Lung (tissue), 12 donors: ENCODE measurements around the gene EIF5A2. TPM values are rescaled to one million over a fixed set of nuclear protein-coding genes. Genes with fewer than 3 reads are reported as not detected.

Experiments
- ATAC-seq: fragments of 200-7000 bp; cut with Tn5 transposase; one replicate; pipeline ENCODE4 v1.9.1; 2020; ENCODE audit warnings: moderate number of reproducible peaks; ENCODE audit not compliant: insufficient read depth, low FRiP score
- DNase-seq, 3 donors: peaks; one replicate each; pipeline ENCODE4 v3.0.0-alpha.2; 2013 to 2017
- H3K27ac ChIP-seq, 2 donors: one replicate each; pipeline ENCODE4 v1.5.1; 2013; ENCODE audit warnings: mild to moderate bottlenecking in 2 of 2, moderate library complexity in 2 of 2, control low read depth in 1 of 2, inconsistent platforms in 1 of 2, low read depth in 1 of 2, low read length in 1 of 2
- H3K27me3 ChIP-seq, 3 donors: one replicate each; pipeline ENCODE4 v1.5.1; 2013; ENCODE audit warnings: low read length in 2 of 3; ENCODE audit not compliant: control insufficient read depth in 3 of 3, insufficient read depth in 3 of 3
- H3K36me3 ChIP-seq, 4 donors: one replicate each; pipeline ENCODE4 v1.5.1; 2013; ENCODE audit warnings: low read length in 4 of 4, mild to moderate bottlenecking in 1 of 4, moderate library complexity in 1 of 4; ENCODE audit not compliant: control insufficient read depth in 4 of 4, insufficient read depth in 4 of 4
- H3K4me1 ChIP-seq, 5 donors: one replicate each; pipeline ENCODE4 v1.5.1; 2013; ENCODE audit warnings: low read length in 5 of 5, mild to moderate bottlenecking in 2 of 5, moderate library complexity in 1 of 5; ENCODE audit not compliant: control insufficient read depth in 5 of 5, insufficient read depth in 5 of 5
- H3K4me3 ChIP-seq: one replicate; pipeline ENCODE4 v1.5.1; 2013; ENCODE audit warnings: mild to moderate bottlenecking, control low read depth, moderate library complexity
- H3K9ac ChIP-seq, 2 donors: one replicate each; pipeline ENCODE4 v1.5.1; 2013; ENCODE audit warnings: low read length in 2 of 2, control low read depth in 1 of 2; ENCODE audit not compliant: insufficient read depth in 1 of 2
- H3K9me3 ChIP-seq, 4 donors: one replicate each; pipeline ENCODE4 v1.5.1; 2013; ENCODE audit warnings: low read length in 3 of 4, mild to moderate bottlenecking in 1 of 4, moderate library complexity in 1 of 4; ENCODE audit not compliant: control insufficient read depth in 4 of 4, insufficient read depth in 3 of 4
- WGBS, 2 donors: extraction: QIAGEN DNeasy Blood & Tissue Kit; methylation state at CpG; one replicate each; pipeline ENCODE4 v1.1.7; 2013; 5-methylcytosine and 5-hydroxymethylcytosine counted together
- polyA plus RNA-seq, 2 donors: library from polyadenylated mRNA; stranded (reverse); fragments of 200-250 nt; gene quantifications; one replicate each; pipeline ENCODE4 v1.2.1, GENCODE V29; 2013
- total RNA-seq, 2 donors: library from RNA; depleted of rRNA in 1 of 2; stranded (reverse); fragments of >200 nt in 1 of 2; gene quantifications; one replicate each; pipeline ENCODE4 v1.2.1, GENCODE V29; 2014 to 2021
- TF ChIP-seq, protein P1 (sequence below): IDR thresholded peaks from 2 replicates; pipeline ENCODE4 v1.5.1; 2012; ENCODE audit warnings: mild to moderate bottlenecking; ENCODE audit errors: control extremely low read depth, extremely low read depth
- donor health status: control.
- donor health status: control.
- donor health status: Bipolar disorder and iron deficiency.
- donor health status: healthy.
- donor health status: DM: yes; HTN: yes; CAD: no.

The EIF5A2 gene
- total and polyA plus RNA-seq, 4 donors: 1.4 to 4.6 (median 4.4) TPM

DNA sequence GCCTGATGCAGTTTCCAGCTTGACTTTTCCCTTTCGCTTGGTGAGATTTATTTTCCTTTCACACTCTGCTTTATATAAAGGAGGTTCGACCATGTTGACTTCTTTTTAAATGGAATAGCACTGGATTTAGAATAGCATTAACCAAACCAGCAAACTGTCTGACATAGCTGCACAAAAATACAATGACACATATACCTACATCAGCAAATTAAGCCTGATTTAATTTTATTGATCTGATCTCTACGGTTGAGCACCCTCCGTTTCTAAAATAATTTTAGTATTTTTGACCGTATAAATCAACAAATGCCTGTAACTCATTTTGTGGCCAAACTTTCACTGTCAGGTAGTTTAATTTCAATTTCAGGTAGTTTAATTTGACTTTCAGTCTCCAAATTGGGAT, 5.8 kb upstream of the EIF5A2 start:
- Histone ChIP-seq H3K4me1 (no peaks in the 10 kb centered on the region), H3K9ac (no peak overlapping the region), H3K27ac (no peak overlapping the region), H3K4me3 (no peak overlapping the region), H3K27me3 (no peaks in the 10 kb centered on the region), H3K9me3 (peaks cover 0 to 19% (median 5%) of the 10 kb centered on the region in 4 donors), H3K36me3 (no peaks in the 10 kb centered on the region)
- TF ChIP-seq, protein P1, sequence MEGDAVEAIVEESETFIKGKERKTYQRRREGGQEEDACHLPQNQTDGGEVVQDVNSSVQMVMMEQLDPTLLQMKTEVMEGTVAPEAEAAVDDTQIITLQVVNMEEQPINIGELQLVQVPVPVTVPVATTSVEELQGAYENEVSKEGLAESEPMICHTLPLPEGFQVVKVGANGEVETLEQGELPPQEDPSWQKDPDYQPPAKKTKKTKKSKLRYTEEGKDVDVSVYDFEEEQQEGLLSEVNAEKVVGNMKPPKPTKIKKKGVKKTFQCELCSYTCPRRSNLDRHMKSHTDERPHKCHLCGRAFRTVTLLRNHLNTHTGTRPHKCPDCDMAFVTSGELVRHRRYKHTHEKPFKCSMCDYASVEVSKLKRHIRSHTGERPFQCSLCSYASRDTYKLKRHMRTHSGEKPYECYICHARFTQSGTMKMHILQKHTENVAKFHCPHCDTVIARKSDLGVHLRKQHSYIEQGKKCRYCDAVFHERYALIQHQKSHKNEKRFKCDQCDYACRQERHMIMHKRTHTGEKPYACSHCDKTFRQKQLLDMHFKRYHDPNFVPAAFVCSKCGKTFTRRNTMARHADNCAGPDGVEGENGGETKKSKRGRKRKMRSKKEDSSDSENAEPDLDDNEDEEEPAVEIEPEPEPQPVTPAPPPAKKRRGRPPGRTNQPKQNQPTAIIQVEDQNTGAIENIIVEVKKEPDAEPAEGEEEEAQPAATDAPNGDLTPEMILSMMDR: no peak
- no peak for ATAC-seq
- WGBS, 2 donors: 93% methylated on average over 5 of the region's 5 CpGs
- no peak for DNase-seq

- Histone ChIP-seq H3K4me1 (peaks cover 0 to 14% (median 4%) of the 10 kb centered on the region in 5 donors), H3K27me3 (peaks cover 0 to 13% (median 0%) of the 10 kb centered on the region in 3 donors), H3K9ac (no peak overlapping the region), H3K27ac (no peak overlapping the region), H3K36me3 (no peaks in the 10 kb centered on the region), H3K4me3 (no peak overlapping the region), H3K9me3 (peaks cover 0 to 10% (median 5%) of the 10 kb centered on the region in 4 donors)
- 96 to 98% methylated on average over 3 of the region's 3 CpGs for WGBS, 2 donors
- ATAC-seq (no peak), DNase-seq (no peak)
- TF ChIP-seq, protein P1: no peak
Observed at GRCh38 chr3:170911051-170911450, 2.6 kb upstream of the EIF5A2 start.

- DNase-seq: no peak
- no peak overlapping the region for H3K27ac ChIP-seq
- H3K36me3 ChIP-seq: no peaks in the 10 kb centered on the region
- ATAC-seq: no peak
- TF ChIP-seq, protein P1: no peak
- H3K4me3 ChIP-seq: no peak overlapping the region
- H3K4me1 ChIP-seq: peaks cover 0 to 14% (median 4%) of the 10 kb centered on the region in 5 donors
- H3K9me3 ChIP-seq: peaks cover 0 to 10% (median 5%) of the 10 kb centered on the region in 4 donors
- H3K27me3 ChIP-seq: peaks cover 0 to 13% (median 0%) of the 10 kb centered on the region in 3 donors
- no peak overlapping the region for H3K9ac ChIP-seq
Observed at GRCh38 chr3:170910542-170910941, 2.1 kb upstream of the EIF5A2 start.
